Hippocampal formation (tissue), 2 donors: Measurements from ENCODE around the gene GNAZ.

ENCODE experiments used
- DNase-seq, 2 donors: peaks; one replicate each; lab custom pipeline; 2025; lab: John Stamatoyannopoulos, UW

The GNAZ gene

DNA sequence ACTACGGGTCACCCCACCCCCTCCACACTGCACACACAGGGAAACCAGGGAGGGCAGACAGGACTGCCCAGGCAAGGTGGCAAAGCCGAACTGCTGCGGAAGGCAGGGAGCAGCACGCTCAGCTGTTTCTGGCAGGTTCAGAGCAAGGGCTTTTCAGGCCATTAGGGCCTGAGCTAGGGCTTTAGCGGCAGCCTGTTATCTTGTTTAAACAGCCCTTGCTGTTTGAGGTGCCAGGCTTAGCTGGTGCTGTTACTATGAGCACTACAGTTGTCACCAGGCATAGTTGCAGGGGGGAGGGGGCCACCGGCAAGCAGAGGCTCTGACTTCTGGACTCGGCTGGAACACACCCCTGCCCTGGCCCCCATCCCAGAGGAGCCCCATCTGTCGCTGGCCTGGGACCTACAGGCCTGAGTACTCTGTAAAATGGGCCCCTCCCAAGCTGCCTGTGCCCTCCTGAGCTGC lies 36.6 kb downstream of the GNAZ start:
- DNase-seq, result no peak

DNA sequence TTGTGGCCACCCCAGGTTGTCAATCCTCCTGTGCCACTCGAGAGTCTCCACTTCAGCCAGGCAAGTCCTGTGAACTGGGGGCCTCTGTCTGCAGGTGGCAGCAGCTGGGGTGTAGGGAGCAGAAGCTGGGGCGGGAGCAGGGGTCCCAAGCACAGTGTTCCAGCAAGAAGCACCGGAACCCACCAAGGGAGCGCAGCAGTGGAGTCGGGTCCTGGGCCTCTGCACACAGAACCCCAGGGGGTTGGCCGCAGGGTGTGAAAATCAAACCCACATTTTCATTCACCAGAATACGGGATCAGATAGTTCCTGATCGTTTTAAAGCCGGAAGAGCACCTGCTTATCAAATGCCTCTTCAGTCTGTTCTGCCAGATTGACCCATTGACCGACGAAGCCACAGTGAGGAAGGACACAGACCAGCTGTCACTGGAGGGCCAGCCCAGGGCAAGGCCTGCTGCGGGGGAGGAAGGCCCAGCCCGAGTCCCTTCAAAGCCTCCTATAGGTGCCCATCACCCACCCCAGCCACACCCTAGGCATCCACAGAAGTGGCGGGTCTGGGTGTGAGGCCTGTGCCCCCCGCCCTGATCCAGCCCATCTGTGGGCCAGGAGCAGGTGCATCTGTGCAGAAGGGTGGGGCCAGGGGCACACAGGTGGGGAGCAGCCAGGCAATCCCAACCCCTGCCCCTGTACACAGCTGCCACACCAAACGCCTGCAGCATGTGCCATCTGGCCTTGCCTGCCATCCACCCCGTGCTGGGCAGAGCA lies 37.3 kb downstream of the GNAZ start:
- no peak for DNase-seq

DNA sequence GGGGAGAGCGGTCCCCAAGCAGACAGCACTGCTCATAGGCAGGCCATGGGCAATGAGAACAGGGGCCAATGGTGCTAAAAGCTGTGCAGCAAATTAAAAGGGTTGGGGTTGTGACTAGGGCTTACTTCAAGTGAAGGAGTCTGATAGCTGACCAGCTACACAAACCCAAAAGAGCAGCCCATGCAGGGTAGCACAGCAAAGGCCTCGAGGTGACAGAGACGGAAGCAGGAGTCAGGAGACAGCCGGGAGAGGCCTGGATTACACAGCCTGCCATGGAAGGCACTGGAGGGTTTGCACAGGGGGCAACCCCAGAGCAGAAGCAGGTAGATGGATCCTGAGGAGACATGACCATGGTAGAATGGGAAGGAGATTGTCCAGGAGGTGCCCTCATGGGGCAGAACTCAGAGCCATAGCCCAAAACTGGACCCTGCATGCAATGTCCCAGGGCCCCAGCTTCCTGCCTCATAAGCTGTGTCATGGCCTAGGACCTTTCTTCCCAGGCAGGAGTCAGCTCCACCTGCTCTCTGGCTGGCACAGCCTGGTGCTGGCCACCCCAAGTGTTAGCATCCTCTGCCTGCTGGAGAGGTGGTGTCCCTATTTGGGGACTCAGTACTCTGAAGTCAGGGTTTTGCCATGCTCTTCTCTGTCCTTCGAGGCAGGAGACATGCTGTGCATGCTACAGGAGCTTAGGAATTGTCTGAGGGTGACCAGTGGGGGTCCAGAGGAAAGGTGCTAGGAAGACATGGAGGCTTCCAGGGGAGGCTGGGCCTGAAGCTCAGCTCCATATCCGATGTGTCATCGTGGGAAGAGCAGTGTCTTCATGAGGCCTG lies 38.1 kb downstream of the GNAZ start:
- no peak for DNase-seq

- DNase-seq, result no peak
These were observed 38.7 kb downstream of the GNAZ start for GRCh38 chr22:23109079-23109347.

DNA sequence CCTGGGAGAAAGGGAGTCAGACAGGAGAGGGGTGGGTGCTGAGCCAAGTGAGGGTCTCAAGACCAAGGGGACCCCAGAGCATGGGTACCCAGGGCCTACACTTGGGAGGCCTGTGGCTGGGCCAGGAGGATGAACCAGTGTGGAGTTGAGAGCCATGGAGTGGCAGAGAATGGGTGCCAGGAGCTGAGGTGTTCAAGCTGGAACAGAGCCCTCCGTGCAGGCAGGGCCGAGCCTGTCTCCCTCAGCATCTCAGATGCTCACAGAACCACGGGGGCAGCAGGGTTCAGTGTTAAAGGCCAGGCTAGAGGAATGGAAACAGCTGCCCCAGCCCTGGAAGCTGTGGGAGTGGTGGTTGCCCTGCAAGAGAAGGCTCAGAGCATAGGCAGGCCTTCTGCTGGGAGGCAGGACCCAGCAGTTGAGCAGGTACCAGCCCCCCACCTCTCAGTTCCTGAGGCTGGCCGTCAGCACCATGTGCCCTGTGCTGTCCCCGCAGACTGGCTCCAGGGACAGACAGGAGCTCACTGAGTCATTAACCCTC lies 39.2 kb downstream of the GNAZ start:
- no peak for DNase-seq

DNA sequence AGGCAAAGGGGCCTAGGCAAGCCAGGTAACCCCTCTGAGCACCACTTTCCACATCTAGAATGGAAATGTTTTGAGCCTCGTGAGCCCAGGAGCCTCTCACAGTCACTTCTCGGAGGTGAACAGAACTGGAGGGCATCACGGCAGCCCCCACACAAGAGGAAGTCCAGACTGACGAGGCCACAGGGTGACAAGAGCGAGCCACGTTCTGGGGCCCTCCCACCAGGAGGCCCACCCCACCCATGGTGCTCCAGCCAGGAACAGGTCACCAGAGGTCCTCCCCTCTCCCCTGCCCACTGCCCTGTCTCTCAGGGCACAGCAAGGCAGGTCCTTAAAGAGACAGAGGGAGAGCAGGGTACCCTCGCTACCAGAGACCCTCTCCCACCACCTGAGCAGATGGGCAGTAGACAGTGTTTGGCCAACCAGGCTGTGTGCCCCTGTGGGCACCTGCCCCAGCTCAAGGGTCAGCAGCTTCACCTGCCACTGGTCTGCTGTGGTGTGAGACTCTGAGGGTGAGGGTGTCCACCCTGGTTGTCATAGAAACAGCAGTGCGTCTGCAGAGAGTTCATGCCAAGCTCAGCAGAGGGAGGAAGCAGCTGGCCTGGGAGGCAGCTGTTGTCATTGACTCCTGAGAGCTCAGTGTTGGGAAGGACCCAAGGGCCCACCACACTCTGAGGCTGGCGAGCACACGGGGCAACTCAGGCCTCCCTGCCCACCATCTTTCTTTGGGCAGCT lies 40.0 kb downstream of the GNAZ start:
- no peak for DNase-seq

DNA sequence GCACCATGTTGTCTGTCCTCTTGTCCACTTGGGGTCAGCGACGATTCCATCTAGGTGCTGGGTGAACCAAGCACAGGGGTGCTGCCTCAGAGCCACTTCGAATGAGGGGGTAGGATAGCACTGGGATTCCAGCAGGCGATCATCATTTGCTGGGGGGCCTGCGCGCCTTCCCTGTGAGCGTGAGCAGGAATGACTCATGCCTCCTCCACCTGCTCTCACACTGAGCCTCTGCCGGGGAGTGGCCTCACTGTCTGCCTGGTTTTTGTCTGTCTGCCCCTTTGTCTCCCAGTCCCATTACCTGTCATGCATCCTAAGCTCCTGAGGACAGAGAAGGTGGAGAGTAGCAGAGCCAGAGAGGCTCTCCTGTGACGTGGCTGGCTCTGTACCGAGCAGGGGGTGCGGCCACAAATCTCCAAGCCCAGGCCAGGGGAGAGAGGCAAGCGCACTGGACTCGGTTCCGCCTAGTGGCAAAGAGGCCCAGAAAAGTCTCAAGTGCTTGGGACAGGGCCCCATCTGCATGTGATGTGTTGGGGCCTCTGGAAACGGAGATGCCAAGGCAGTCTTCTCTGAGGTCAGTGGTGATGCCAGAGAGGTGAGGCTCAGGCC lies 40.7 kb downstream of the GNAZ start:
- DNase-seq, result no peak

- DNase-seq, result no peak
These were observed 42.2 kb downstream of the GNAZ start for GRCh38 chr22:23112472-23113012.

- DNase-seq, result peak; percentile 69 to 82
These were observed 42.9 kb downstream of the GNAZ start for GRCh38 chr22:23113067-23113846.

DNA sequence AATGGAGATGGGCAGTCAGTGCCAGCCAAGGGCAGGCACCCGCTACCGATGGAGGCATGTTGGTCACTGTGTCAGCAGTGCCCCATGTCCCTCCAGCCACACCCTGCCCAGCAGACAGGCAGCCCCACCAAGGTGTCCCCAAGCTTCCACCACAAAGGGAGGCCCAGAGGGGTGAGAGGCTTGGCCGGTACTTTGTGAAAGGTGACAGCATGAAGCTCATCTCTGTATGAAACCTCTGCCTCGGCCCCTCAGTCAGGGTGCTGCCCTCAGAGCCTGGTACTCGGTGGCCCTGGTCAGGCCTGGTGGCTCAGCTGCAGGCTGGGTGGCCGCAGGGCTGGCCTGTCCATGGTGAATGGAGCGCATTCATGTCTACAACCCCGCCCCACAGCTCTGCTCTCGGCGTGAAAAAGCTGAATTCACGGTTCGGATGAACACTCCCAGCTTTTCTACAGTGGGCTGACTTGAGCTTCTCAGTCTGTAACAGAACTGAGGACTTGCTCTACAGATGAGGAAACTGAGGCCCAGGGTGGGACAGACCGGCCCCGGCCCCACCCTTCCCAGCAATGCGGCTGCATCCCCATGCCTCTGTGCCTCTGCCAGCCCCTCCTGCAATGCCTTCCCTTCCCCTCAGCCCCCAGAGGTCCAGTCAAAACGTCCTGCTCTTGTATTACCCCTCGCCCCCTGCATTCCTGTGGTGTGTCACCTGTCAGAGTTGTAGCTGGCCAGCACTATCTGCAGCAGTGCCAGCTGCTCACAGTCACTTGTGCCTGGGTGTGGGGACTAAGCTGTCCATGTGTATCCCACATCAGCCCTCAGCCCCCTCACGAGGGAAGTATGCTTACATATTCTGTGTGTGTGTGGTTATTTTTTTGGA lies 43.8 kb downstream of the GNAZ start:
- peak; percentile 85 to 88 for DNase-seq

DNA sequence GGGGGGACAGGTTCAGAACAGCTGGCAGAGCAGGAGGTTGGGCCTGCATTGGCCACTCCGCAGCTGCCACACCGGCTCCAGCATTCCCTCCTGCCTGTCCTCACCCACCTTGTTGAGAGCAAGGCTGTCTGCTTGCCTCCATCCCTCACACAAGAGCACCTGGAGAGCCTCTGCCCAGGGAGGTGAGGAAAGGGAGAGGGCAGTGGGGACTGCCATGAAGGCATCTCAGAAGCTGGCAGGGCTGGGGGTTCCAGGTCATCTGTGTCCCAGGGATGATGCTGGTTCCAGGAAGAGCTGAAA lies 44.4 kb downstream of the GNAZ start:
- no peak for DNase-seq

GRCh38 chr22:23115369-23115768 lies 45.0 kb downstream of the GNAZ start:
- no peak for DNase-seq

GRCh38 chr22:23115825-23116494 lies 45.6 kb downstream of the GNAZ start:
- DNase-seq, result no peak

GRCh38 chr22:23116506-23117263 lies 46.4 kb downstream of the GNAZ start:
- peak in 1 of 2 donors; percentile 23 for DNase-seq

DNA sequence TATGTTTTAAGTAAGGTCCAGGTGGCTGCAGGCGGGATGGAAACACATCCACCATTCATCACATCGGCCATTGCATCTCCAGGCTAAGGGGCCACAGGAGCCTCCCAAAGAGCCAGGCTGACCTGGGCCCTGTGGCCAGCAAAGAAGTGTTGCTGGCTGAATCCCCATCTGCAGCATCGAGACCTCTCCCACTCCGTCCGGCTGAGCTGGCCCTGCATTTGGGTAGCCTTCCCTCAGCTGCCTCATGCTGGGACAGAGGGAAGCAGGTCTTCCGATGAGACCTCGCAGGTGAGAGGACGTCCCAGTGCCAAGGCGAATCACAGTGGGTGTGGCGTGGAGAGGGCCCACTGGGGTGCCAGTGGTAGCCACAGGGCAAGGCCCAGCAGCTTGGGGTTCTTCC lies 47.0 kb downstream of the GNAZ start:
- DNase-seq, result no peak

DNA sequence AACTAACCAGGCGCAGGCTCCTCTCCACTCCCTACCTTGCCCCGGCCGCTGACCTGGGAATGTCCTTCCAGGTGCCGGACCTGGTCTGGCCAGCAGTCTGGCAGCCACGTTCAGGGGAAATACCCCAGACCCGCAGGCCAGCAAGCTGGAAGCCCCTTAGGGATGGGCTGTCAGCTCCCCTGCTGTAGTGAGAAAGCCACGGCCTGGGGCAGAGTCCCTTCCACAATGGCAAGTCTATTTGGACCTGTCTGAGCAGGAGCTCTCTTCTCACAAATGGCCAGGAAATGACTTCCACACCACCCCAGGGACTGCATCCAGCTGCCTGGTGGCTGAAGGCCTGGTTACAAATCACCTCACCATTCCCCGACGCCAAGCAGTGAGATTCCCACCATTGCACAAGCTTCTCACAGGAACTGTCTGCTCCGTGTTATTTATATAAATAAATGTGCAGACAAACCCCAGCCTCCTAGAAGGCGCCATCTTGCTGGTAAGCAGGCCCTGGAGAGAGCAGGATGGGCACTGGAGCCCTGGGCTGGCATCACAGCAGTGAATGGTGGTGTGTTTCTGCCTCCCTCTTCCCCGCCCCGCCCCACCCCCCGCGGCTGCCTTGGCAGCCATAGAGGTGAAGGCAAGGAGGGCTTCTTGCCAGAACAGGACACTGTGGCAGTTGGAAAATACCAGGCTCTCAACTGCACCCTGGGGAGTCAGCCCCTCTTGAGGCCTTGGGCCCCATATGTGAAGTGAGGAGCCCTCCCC lies 47.8 kb downstream of the GNAZ start:
- no peak for DNase-seq

DNA sequence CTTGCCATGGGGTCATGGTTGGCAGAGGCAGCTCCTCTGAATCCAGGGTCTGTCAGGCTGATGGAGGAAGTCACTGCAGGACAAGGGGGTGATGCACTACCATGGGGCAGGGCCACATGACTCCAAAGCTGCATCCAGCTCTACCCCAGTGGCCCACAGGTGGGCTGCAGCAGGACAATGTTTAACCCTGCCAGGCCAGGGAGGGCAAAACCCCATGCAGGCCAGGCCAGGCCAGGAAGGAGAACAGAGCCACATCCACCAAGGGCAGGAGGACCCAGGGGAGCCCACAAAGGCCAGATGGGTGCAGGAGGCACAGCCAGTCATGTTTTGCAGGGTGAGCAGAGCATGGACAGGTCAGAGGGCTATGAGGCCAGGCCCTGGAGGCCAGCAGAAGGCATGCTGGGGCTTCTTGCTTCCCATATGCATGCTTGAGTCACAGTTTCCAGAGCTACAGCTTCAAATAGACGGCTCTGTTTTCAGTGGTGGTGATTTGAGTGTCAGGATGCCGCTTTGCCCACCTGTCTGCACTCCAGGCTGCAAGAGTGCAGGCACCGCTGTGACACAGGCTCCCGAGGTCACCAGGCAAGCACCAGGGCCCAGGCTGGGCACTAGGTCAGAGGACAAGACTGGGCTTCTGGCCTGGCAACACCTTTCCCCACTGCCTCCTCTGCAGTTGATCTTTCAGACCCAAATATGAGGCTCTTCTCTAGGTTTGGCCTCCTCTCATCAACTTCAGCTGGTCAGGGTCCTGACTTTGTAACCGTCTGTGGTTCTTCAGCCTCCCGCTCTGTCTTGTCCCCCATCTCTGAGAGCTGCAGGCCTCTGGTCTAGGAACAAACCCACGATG lies 48.6 kb downstream of the GNAZ start:
- no peak for DNase-seq
